SK-N-SH (cell line): ENCODE results near the gene PIGZ. TPM values are rescaled to one million over a fixed set of nuclear protein-coding genes. Genes with fewer than 3 reads are reported as not detected.

Experiments
- CTCF ChIA-PET: fragments of 300-600, 350-600 bp; formaldehyde crosslinking; extraction: SDS; loops from one replicate; lab custom pipeline; 2021; lab: Yijun Ruan, JAX
- POLR2A ChIA-PET: fragments of 350-600 bp; sonication (Branson Sonifier 250); formaldehyde crosslinking; extraction: SDS; loops from one replicate; lab custom pipeline; 2020; ENCODE audit warnings: antibody characterized with exemption, inconsistent platforms; lab: Yijun Ruan, JAX
- DNase-seq: peaks from one replicate; pipeline ENCODE4 v3.0.0; 2012
- H2AFZ ChIP-seq: fragments of 200-600 bp; sonication (generic); 2 replicates; pipeline ENCODE4 v1.8.1; 2016; ENCODE audit warnings: antibody characterized with exemption, mild to moderate bottlenecking, low read depth
- H3F3A ChIP-seq: fragments of 200-600 bp; sonication (generic); replicated peaks from 2 replicates; pipeline ENCODE3; 2016; ENCODE audit warnings: antibody characterized with exemption, mild to moderate bottlenecking; ENCODE audit not compliant: insufficient read depth
- H3K27ac ChIP-seq, 2 experiments: fragments of 200-500 bp in 1 of 2; fragments of 200-600 bp in 1 of 2; sonication (Bioruptor generic) in 1 of 2; sonication (generic), shearing (Covaris generic) in 1 of 2; 2 replicates each; pipeline versions ENCODE4 v1.5.1 to v1.6.1; 2014 to 2016; ENCODE audit warnings: low read depth in 2 of 2, inconsistent platforms in 1 of 2, low read length in 1 of 2, mild to moderate bottlenecking in 1 of 2, mixed read lengths in 1 of 2
- H3K27me3 ChIP-seq: fragments of 200-600 bp; sonication (generic), shearing (Covaris generic); 2 replicates; pipeline ENCODE4 v1.6.1; 2016; ENCODE audit warnings: mixed run types; ENCODE audit not compliant: insufficient read depth
- H3K36me3 ChIP-seq, 2 experiments: fragments of 200-500 bp in 1 of 2; fragments of 200-600 bp in 1 of 2; sonication (Bioruptor generic) in 1 of 2; sonication (generic) in 1 of 2; replicated peaks in 1 of 2; 2 replicates each; pipeline versions ENCODE3 to v1.5.1; 2014 to 2016; ENCODE audit warnings: low read length in 1 of 2, mild to moderate bottlenecking in 1 of 2; ENCODE audit not compliant: insufficient read depth in 2 of 2, control insufficient read depth in 1 of 2
- H3K4me1 ChIP-seq, 2 experiments: fragments of 200-500 bp in 1 of 2; fragments of 200-600 bp in 1 of 2; sonication (Bioruptor generic) in 1 of 2; sonication (generic), shearing (Covaris generic) in 1 of 2; 2 replicates each; pipeline versions ENCODE4 v1.5.1 to v1.6.1; 2014 to 2016; ENCODE audit warnings: low read depth in 1 of 2, low read length in 1 of 2, mixed run types in 1 of 2; ENCODE audit not compliant: insufficient read depth in 2 of 2, control insufficient read depth in 1 of 2
- H3K4me2 ChIP-seq: fragments of 200-600 bp; sonication (generic), shearing (Covaris generic); 2 replicates; pipeline ENCODE4 v1.6.1; 2017; ENCODE audit warnings: mixed run types
- H3K4me3 ChIP-seq, 2 experiments: fragments of 200-500 bp in 1 of 2; fragments of 200-600 bp in 1 of 2; sonication (Bioruptor generic) in 1 of 2; sonication (generic), shearing (Covaris generic) in 1 of 2; 2 replicates each; pipeline versions ENCODE4 v1.5.1 to v1.8.1; 2014 to 2016; ENCODE audit warnings: low read depth in 2 of 2, inconsistent platforms in 1 of 2, low read length in 1 of 2, mild to moderate bottlenecking in 1 of 2, mixed read lengths in 1 of 2, moderate library complexity in 1 of 2
- H3K79me2 ChIP-seq: fragments of 200-600 bp; sonication (generic); 2 replicates; pipeline ENCODE4 v1.8.1; 2017; ENCODE audit warnings: mild to moderate bottlenecking; ENCODE audit not compliant: insufficient read depth
- H3K9ac ChIP-seq: fragments of 200-600 bp; sonication (generic); 2 replicates; pipeline ENCODE4 v1.6.1; 2017; ENCODE audit warnings: mixed run types
- H3K9me2 ChIP-seq: fragments of 200-600 bp; sonication (generic); 2 replicates; pipeline ENCODE4 v1.6.1; 2017; ENCODE audit warnings: mixed run types
- H3K9me3 ChIP-seq: fragments of 200-600 bp; sonication (generic); 2 replicates; pipeline ENCODE4 v1.6.1; 2017; ENCODE audit warnings: mixed run types, mild to moderate bottlenecking, moderate library complexity
- H4K20me1 ChIP-seq: fragments of 200-600 bp; sonication (generic); 2 replicates; pipeline ENCODE4 v1.6.1; 2017; ENCODE audit warnings: mild to moderate bottlenecking, mixed run types; ENCODE audit not compliant: insufficient read depth
- CHD2 ChIP-seq: fragments of 150-350 bp; IDR thresholded peaks from 2 replicates; pipeline ENCODE4 v1.6.1; 2018; ENCODE audit warnings: low read length; ENCODE audit not compliant: partially characterized antibody
- EZH2phosphoT487 ChIP-seq: fragments of 200-600 bp; sonication (generic); IDR thresholded peaks from 2 replicates; pipeline ENCODE4 v1.6.1; 2017; ENCODE audit warnings: low read depth, mixed run types, mild to moderate bottlenecking, antibody characterized with exemption, moderate library complexity, borderline replicate concordance
- FOSL2 ChIP-seq: IDR thresholded peaks from 2 replicates; pipeline ENCODE4 v1.4.0; 2012; ENCODE audit warnings: low read depth, mild to moderate bottlenecking, moderate library complexity, borderline replicate concordance
- FOXJ3 ChIP-seq: sonication (generic); formaldehyde crosslinking; IDR thresholded peaks from 2 replicates; pipeline ENCODE4 v1.5.1; 2020; ENCODE audit warnings: mild to moderate bottlenecking, missing genetic modification reagents
- GABPA ChIP-seq: IDR thresholded peaks from 2 replicates; pipeline ENCODE4 v1.4.0; 2012; ENCODE audit warnings: low read depth, mild to moderate bottlenecking
- JUND ChIP-seq: IDR thresholded peaks from 2 replicates; pipeline ENCODE4 v1.4.0; 2012
- MEF2A ChIP-seq: IDR thresholded peaks from 2 replicates; pipeline ENCODE4 v1.4.0; 2012; ENCODE audit warnings: low read depth, borderline replicate concordance
- MXI1 ChIP-seq: IDR thresholded peaks from 2 replicates; pipeline ENCODE4 v1.6.1; 2012; ENCODE audit warnings: mild to moderate bottlenecking, low read depth, low read length, improper control_type of control experiment
- NFIC ChIP-seq: IDR thresholded peaks from 2 replicates; pipeline ENCODE4 v1.4.0; 2012; ENCODE audit warnings: borderline replicate concordance
- RCOR1 ChIP-seq: fragments of 150-350 bp; IDR thresholded peaks from 2 replicates; pipeline ENCODE4 v1.6.1; 2017; ENCODE audit warnings: antibody characterized with exemption, low read length
- RXRA ChIP-seq: IDR thresholded peaks from 2 replicates; pipeline ENCODE4 v1.4.0; 2012; ENCODE audit warnings: low read depth, mild to moderate bottlenecking, borderline replicate concordance
- SIN3A ChIP-seq: IDR thresholded peaks from 2 replicates; pipeline ENCODE4 v1.6.1; 2012; ENCODE audit warnings: low read depth, mild to moderate bottlenecking, low read length, moderate library complexity, borderline replicate concordance
- SMC3 ChIP-seq: IDR thresholded peaks from 2 replicates; pipeline ENCODE4 v1.6.1; 2012; ENCODE audit warnings: low read depth, low read length, improper control_type of control experiment
- YY1 ChIP-seq: IDR thresholded peaks from 2 replicates; pipeline ENCODE4 v1.4.0; 2012; ENCODE audit warnings: low read depth, mild to moderate bottlenecking
- WGBS: methylation state at CpG from one replicate; pipeline ENCODE4 v1.1.6; 2017; ENCODE audit warnings: low lambda C conversion rate; 5-methylcytosine and 5-hydroxymethylcytosine counted together
- polyA plus RNA-seq, 3 experiments: library from polyadenylated mRNA; depleted of rRNA; stranded (reverse); fragments of >200 nt; gene quantifications; 2 replicates each; pipeline ENCODE4 v1.2.3, GENCODE V29; 2012
- TF ChIP-seq, protein P1 (sequence below): IDR thresholded peaks from 2 replicates; pipeline ENCODE4 v1.6.1; 2012; ENCODE audit warnings: mild to moderate bottlenecking, low read depth, low read length, moderate library complexity
- TF ChIP-seq, protein P2 (sequence below): IDR thresholded peaks from 2 replicates; pipeline ENCODE4; 2012
- TF ChIP-seq, protein P3 (sequence below): IDR thresholded peaks from 2 replicates; pipeline ENCODE4 v1.4.0; 2012; ENCODE audit warnings: low read depth, borderline replicate concordance
- TF ChIP-seq, protein P4 (sequence below): fragments of 200-600 bp; sonication (generic); IDR thresholded peaks from 2 replicates; pipeline ENCODE4 v1.6.1; 2017; ENCODE audit warnings: antibody characterized with exemption, mild to moderate bottlenecking, moderate library complexity
- TF ChIP-seq, protein P5 (sequence below): fragments of 150-350 bp; IDR thresholded peaks from 2 replicates; pipeline ENCODE4 v1.6.1; 2017; ENCODE audit warnings: antibody characterized with exemption, low read length, low read depth, borderline replicate concordance
- TF ChIP-seq, protein P6 (sequence below): IDR thresholded peaks from 2 replicates; pipeline ENCODE4 v1.4.0; 2012; ENCODE audit warnings: low read depth

PIGZ gene
- polyA plus RNA-seq, 1 of the 3 experiments (the other 2 are of a cell fraction): 5.0 TPM

DNA sequence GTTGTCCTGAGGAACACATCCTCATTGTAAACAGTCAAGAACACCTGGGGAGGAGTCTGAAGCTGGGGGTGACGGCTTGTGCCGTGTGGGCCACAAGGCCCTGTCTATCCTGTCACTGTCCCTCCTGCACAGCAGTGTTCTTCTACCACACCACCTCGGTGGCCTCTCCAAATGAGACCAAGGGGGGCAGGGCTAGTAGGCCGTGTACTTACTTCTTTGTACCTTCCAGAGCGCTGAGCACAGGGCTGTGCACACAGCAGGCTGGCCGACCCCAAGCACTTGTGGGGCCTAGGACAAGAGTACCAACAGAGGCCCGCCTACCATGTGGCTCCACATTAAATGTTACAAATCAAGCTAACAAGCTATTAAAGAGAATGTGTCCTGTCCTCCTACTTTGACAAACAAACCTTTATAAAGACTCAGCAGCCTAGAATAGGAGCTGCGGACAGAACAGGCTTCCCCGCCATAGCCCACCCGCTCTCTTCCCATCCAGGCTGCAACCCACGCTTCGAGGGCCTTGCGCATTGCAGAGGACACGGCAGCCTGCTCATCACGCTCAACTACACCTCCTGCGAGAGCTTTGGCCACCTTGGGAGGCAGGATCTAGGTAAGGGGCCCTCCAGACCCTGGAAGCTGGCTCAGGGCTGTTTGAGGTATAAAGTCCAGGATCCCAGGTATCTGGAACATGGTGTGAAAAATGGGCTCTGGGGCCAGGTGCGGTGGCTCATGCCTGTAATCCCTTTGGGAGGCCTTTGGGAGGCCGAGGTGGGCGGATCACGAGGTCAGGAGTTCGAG is 30.5 kb upstream of the PIGZ start:
- CTCF ChIA-PET: interaction anchor here (1.1 to 11.7 kb wide), 5 partner anchors 21 to 189 kb away, joined by 3 to 94 read pairs (median 4); partner anchors contain the start of genes MELTF and PIGZ
- H3K27ac ChIP-seq: no peak overlapping the region
- no peak overlapping the region for H3K9ac ChIP-seq
- H3K79me2 ChIP-seq: no peaks in the 10 kb centered on the region
- no peak for DNase-seq
- no peaks in the 10 kb centered on the region for H3K9me3 ChIP-seq
- H4K20me1 ChIP-seq: no peaks in the 10 kb centered on the region
- no peaks in the 10 kb centered on the region for H3F3A ChIP-seq
- H3K4me2 ChIP-seq: no peak overlapping the region
- no peaks in the 10 kb centered on the region for H3K36me3 ChIP-seq
- no peak overlapping the region for H3K4me3 ChIP-seq
- H2AFZ ChIP-seq: no peak overlapping the region
- H3K4me1 ChIP-seq: peaks cover 0 to 8% of the 10 kb centered on the region in 2 experiments; a peak in 1 of 4 replicates
- no peak for TF ChIP-seq RXRA
- TF ChIP-seq CHD2: no peak
- TF ChIP-seq, protein P1, sequence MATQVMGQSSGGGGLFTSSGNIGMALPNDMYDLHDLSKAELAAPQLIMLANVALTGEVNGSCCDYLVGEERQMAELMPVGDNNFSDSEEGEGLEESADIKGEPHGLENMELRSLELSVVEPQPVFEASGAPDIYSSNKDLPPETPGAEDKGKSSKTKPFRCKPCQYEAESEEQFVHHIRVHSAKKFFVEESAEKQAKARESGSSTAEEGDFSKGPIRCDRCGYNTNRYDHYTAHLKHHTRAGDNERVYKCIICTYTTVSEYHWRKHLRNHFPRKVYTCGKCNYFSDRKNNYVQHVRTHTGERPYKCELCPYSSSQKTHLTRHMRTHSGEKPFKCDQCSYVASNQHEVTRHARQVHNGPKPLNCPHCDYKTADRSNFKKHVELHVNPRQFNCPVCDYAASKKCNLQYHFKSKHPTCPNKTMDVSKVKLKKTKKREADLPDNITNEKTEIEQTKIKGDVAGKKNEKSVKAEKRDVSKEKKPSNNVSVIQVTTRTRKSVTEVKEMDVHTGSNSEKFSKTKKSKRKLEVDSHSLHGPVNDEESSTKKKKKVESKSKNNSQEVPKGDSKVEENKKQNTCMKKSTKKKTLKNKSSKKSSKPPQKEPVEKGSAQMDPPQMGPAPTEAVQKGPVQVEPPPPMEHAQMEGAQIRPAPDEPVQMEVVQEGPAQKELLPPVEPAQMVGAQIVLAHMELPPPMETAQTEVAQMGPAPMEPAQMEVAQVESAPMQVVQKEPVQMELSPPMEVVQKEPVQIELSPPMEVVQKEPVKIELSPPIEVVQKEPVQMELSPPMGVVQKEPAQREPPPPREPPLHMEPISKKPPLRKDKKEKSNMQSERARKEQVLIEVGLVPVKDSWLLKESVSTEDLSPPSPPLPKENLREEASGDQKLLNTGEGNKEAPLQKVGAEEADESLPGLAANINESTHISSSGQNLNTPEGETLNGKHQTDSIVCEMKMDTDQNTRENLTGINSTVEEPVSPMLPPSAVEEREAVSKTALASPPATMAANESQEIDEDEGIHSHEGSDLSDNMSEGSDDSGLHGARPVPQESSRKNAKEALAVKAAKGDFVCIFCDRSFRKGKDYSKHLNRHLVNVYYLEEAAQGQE: no peak
- no peak for TF ChIP-seq MEF2A
- TF ChIP-seq, protein P2, sequence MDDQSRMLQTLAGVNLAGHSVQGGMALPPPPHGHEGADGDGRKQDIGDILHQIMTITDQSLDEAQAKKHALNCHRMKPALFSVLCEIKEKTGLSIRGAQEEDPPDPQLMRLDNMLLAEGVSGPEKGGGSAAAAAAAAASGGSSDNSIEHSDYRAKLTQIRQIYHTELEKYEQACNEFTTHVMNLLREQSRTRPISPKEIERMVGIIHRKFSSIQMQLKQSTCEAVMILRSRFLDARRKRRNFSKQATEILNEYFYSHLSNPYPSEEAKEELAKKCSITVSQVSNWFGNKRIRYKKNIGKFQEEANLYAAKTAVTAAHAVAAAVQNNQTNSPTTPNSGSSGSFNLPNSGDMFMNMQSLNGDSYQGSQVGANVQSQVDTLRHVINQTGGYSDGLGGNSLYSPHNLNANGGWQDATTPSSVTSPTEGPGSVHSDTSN: no peak
- TF ChIP-seq EZH2phosphoT487: no peak
- TF ChIP-seq FOXJ3: no peak
- TF ChIP-seq, protein P3, sequence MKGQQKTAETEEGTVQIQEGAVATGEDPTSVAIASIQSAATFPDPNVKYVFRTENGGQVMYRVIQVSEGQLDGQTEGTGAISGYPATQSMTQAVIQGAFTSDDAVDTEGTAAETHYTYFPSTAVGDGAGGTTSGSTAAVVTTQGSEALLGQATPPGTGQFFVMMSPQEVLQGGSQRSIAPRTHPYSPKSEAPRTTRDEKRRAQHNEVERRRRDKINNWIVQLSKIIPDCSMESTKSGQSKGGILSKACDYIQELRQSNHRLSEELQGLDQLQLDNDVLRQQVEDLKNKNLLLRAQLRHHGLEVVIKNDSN: no peak
- TF ChIP-seq, protein P4, sequence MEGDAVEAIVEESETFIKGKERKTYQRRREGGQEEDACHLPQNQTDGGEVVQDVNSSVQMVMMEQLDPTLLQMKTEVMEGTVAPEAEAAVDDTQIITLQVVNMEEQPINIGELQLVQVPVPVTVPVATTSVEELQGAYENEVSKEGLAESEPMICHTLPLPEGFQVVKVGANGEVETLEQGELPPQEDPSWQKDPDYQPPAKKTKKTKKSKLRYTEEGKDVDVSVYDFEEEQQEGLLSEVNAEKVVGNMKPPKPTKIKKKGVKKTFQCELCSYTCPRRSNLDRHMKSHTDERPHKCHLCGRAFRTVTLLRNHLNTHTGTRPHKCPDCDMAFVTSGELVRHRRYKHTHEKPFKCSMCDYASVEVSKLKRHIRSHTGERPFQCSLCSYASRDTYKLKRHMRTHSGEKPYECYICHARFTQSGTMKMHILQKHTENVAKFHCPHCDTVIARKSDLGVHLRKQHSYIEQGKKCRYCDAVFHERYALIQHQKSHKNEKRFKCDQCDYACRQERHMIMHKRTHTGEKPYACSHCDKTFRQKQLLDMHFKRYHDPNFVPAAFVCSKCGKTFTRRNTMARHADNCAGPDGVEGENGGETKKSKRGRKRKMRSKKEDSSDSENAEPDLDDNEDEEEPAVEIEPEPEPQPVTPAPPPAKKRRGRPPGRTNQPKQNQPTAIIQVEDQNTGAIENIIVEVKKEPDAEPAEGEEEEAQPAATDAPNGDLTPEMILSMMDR: no peak
- TF ChIP-seq, protein P5, sequence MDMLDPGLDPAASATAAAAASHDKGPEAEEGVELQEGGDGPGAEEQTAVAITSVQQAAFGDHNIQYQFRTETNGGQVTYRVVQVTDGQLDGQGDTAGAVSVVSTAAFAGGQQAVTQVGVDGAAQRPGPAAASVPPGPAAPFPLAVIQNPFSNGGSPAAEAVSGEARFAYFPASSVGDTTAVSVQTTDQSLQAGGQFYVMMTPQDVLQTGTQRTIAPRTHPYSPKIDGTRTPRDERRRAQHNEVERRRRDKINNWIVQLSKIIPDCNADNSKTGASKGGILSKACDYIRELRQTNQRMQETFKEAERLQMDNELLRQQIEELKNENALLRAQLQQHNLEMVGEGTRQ: no peak
- no peak for TF ChIP-seq NFIC
- no peak for TF ChIP-seq MXI1
- TF ChIP-seq, protein P6, sequence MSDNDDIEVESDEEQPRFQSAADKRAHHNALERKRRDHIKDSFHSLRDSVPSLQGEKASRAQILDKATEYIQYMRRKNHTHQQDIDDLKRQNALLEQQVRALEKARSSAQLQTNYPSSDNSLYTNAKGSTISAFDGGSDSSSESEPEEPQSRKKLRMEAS: no peak
- TF ChIP-seq YY1: no peak
- no peak for TF ChIP-seq JUND
- TF ChIP-seq SMC3: no peak
- no peak for TF ChIP-seq SIN3A
- TF ChIP-seq FOSL2: no peak
- no peak for TF ChIP-seq GABPA
- TF ChIP-seq RCOR1: no peak
- 90% methylated on average over 21 of the region's 21 CpGs for WGBS
- H3K27me3 ChIP-seq: no peaks in the 10 kb centered on the region
- POLR2A ChIA-PET: no interaction called here
- no peaks in the 10 kb centered on the region for H3K9me2 ChIP-seq
